H1 (cell line): ENCODE data around the gene BBLN. TPM values are rescaled to one million over a fixed set of nuclear protein-coding genes. Genes with fewer than 3 reads are reported as not detected.

Experiments
- CTCF ChIA-PET: fragments of 300-600 bp; sonication (Branson Sonifier 250); formaldehyde crosslinking; loops from one replicate; lab custom pipeline; 2021; ENCODE audit not compliant: partially characterized antibody; lab: Charles Lee
- POLR2A ChIA-PET: fragments of 300-600 bp; sonication (Branson Sonifier 250); formaldehyde crosslinking; loops from one replicate; lab custom pipeline; 2021; ENCODE audit warnings: inconsistent platforms; ENCODE audit not compliant: partially characterized antibody; lab: Charles Lee
- DNase-seq, 2 experiments: peaks; one replicate each; pipeline versions ENCODE4 v3.0.0 to v3.0.0-alpha.2; 2010 to 2022; ENCODE audit warnings: low spot score in 2 of 2, low read depth in 1 of 2, mixed read lengths in 1 of 2
- FAIRE-seq: peaks from 2 replicates; lab custom pipeline; 2011; peaks lifted over from hg19 to GRCh38; lab: Jason Lieb, UNC
- H2AFZ ChIP-seq: 2 replicates; pipeline ENCODE4 v1.8.1; 2012; ENCODE audit warnings: low read length, inconsistent platforms
- H2AK5ac ChIP-seq: 2 replicates; pipeline ENCODE4 v1.6.1; 2013; ENCODE audit warnings: low read depth, low read length
- H2BK120ac ChIP-seq: replicated peaks from 2 replicates; pipeline ENCODE3; 2013; ENCODE audit warnings: low read depth, low read length, inconsistent platforms
- H2BK12ac ChIP-seq: 2 replicates; pipeline ENCODE4 v1.6.1; 2013; ENCODE audit warnings: low read depth, low read length
- H2BK15ac ChIP-seq: 2 replicates; pipeline ENCODE4 v1.6.1; 2013; ENCODE audit warnings: low read length
- H2BK20ac ChIP-seq: 2 replicates; pipeline ENCODE4 v1.6.1; 2013; ENCODE audit warnings: low read length
- H2BK5ac ChIP-seq: 2 replicates; pipeline ENCODE4 v1.6.1; 2013; ENCODE audit warnings: low read depth, low read length
- H3K14ac ChIP-seq: 2 replicates; pipeline ENCODE4 v1.6.1; 2013; ENCODE audit warnings: inconsistent platforms; ENCODE audit not compliant: insufficient read length
- H3K18ac ChIP-seq: 2 replicates; pipeline ENCODE4 v1.6.1; 2013; ENCODE audit warnings: low read length; ENCODE audit errors: extremely low read depth
- H3K23ac ChIP-seq: 2 replicates; pipeline ENCODE4 v1.6.1; 2013; ENCODE audit warnings: inconsistent platforms; ENCODE audit not compliant: insufficient read length
- H3K23me2 ChIP-seq: 2 replicates; pipeline ENCODE4 v1.6.1; 2013; ENCODE audit warnings: low read depth, low read length
- H3K27ac ChIP-seq: 2 replicates; pipeline ENCODE4 v1.6.1; 2011; ENCODE audit warnings: low read depth, low read length, inconsistent platforms
- H3K27me3 ChIP-seq, 4 experiments: replicated peaks in 1 of 4; 1 replicate in 1 of 4; 2 replicates in 3 of 4; pipeline versions ENCODE4 v1.6.1 to v1.8.1; 2011 to 2013; ENCODE audit warnings: low read length in 3 of 4, mild to moderate bottlenecking in 3 of 4, inconsistent platforms in 2 of 4, mixed read lengths in 2 of 4, moderate library complexity in 1 of 4; ENCODE audit not compliant: control insufficient read depth in 3 of 4, insufficient read depth in 3 of 4; ENCODE audit errors: extremely low read depth in 1 of 4
- H3K36me3 ChIP-seq, 4 experiments: 2 replicates each; pipeline versions ENCODE4 v1.6.1 to v1.8.1; 2011 to 2013; ENCODE audit warnings: mild to moderate bottlenecking in 4 of 4, low read length in 3 of 4, moderate library complexity in 2 of 4, control low read depth in 1 of 4, inconsistent platforms in 1 of 4; ENCODE audit not compliant: insufficient read depth in 4 of 4, control insufficient read depth in 2 of 4
- H3K4ac ChIP-seq: replicated peaks from 2 replicates; pipeline ENCODE3; 2013; ENCODE audit warnings: low read length, low read depth, mixed read lengths, inconsistent platforms; ENCODE audit not compliant: insufficient read length
- H3K4me1 ChIP-seq, 4 experiments: replicated peaks in 1 of 4; 1 replicate in 1 of 4; 2 replicates in 3 of 4; pipeline versions ENCODE4 v1.6.1 to v1.8.1; 2011 to 2013; ENCODE audit warnings: low read length in 3 of 4, inconsistent platforms in 2 of 4, mixed read lengths in 1 of 4; ENCODE audit not compliant: insufficient read depth in 4 of 4, control insufficient read depth in 3 of 4
- H3K4me2 ChIP-seq, 2 experiments: 2 replicates each; pipeline versions ENCODE4 v1.6.1 to v1.8.1; 2011 to 2013; ENCODE audit warnings: low read depth in 2 of 2, low read length in 2 of 2, control low read depth in 1 of 2, inconsistent platforms in 1 of 2, mild to moderate bottlenecking in 1 of 2; ENCODE audit not compliant: insufficient read depth in 1 of 2
- H3K4me3 ChIP-seq, 4 experiments: fragments of 200-600, 300-600 bp in 1 of 4; sonication (generic), shearing (Covaris generic), sonication (Bioruptor Twin) in 1 of 4; 2 replicates each; pipeline versions ENCODE4 v1.5.1 to v1.8.1; 2011 to 2016; ENCODE audit warnings: low read length in 4 of 4, low read depth in 3 of 4, control low read depth in 2 of 4, inconsistent platforms in 2 of 4, mild to moderate bottlenecking in 2 of 4, mixed read lengths in 1 of 4, moderate library complexity in 1 of 4; ENCODE audit not compliant: insufficient read depth in 2 of 4; ENCODE audit errors: extremely low read depth in 1 of 4
- H3K56ac ChIP-seq: replicated peaks from 2 replicates; pipeline ENCODE3; 2013; ENCODE audit warnings: low read depth, mild to moderate bottlenecking, mixed read lengths, low read length, inconsistent platforms; ENCODE audit not compliant: insufficient read length
- H3K79me1 ChIP-seq: 2 replicates; pipeline ENCODE4 v1.6.1; 2013; ENCODE audit warnings: low read depth, low read length, control low read depth
- H3K79me2 ChIP-seq, 2 experiments: 2 replicates each; pipeline versions ENCODE4 v1.6.1 to v1.8.1; 2012 to 2013; ENCODE audit warnings: low read length in 2 of 2, mild to moderate bottlenecking in 2 of 2, inconsistent platforms in 1 of 2; ENCODE audit not compliant: insufficient read depth in 2 of 2, control insufficient read depth in 1 of 2
- H3K9ac ChIP-seq, 4 experiments: replicated peaks in 1 of 4; 1 replicate in 1 of 4; 2 replicates in 3 of 4; pipeline versions ENCODE4 v1.6.1 to v1.8.1; 2011 to 2013; ENCODE audit warnings: low read depth in 3 of 4, low read length in 3 of 4, control low read depth in 2 of 4, mild to moderate bottlenecking in 2 of 4, moderate library complexity in 2 of 4, inconsistent platforms in 1 of 4; ENCODE audit errors: extremely low read depth in 1 of 4
- H3K9me3 ChIP-seq, 2 experiments: 2 replicates each; pipeline versions ENCODE4 v1.6.1 to v1.8.1; 2012 to 2013; ENCODE audit warnings: mild to moderate bottlenecking in 2 of 2, moderate library complexity in 2 of 2, control low read depth in 1 of 2, inconsistent platforms in 1 of 2, low read depth in 1 of 2, low read length in 1 of 2, mixed read lengths in 1 of 2; ENCODE audit not compliant: insufficient read depth in 2 of 2
- H4K20me1 ChIP-seq, 2 experiments: replicated peaks in 1 of 2; 2 replicates each; pipeline versions ENCODE3 to v1.8.1; 2011 to 2013; ENCODE audit warnings: inconsistent platforms in 2 of 2, low read length in 2 of 2, mild to moderate bottlenecking in 1 of 2; ENCODE audit not compliant: insufficient read depth in 2 of 2, control insufficient read depth in 1 of 2
- H4K5ac ChIP-seq: 2 replicates; pipeline ENCODE4 v1.6.1; 2013; ENCODE audit warnings: low read length, low read depth, mixed read lengths, inconsistent platforms; ENCODE audit not compliant: insufficient read length
- H4K8ac ChIP-seq: 2 replicates; pipeline ENCODE4 v1.8.0; 2013; ENCODE audit warnings: mild to moderate bottlenecking, moderate library complexity, low read length, inconsistent platforms; ENCODE audit not compliant: insufficient read depth; ENCODE audit errors: extremely low read depth
- H4K91ac ChIP-seq: replicated peaks from 2 replicates; pipeline ENCODE3; 2013; ENCODE audit warnings: low read length, mixed read lengths, inconsistent platforms; ENCODE audit not compliant: insufficient read length
- SP4 ChIP-seq: IDR thresholded peaks from 2 replicates; pipeline ENCODE4 v1.6.1; 2012; ENCODE audit warnings: low read length, inconsistent platforms
- WGBS, 2 experiments: shearing (Covaris generic) in 1 of 2; methylation state at CpG; one replicate each; pipeline versions ENCODE4 v1.1.6 to v1.1.7; 2013 to 2015; ENCODE audit warnings: low lambda C conversion rate in 2 of 2, mixed read lengths in 2 of 2, inconsistent platforms in 1 of 2, low coverage in 1 of 2, missing lambda C conversion rate in 1 of 2; ENCODE audit not compliant: insufficient replicate concordance in 2 of 2, insufficient coverage in 1 of 2, insufficient read length in 1 of 2; ENCODE audit errors: extremely low coverage in 1 of 2, missing lambda C conversion rate in 1 of 2; 5-methylcytosine and 5-hydroxymethylcytosine counted together
- polyA plus RNA-seq, 7 experiments: library from polyadenylated mRNA; depleted of rRNA in 3 of 7; stranded (reverse) in 5 of 7; unstranded in 2 of 7; fragments of >200 nt in 5 of 7; fragments of 200-250 nt in 2 of 7; gene quantifications; 1 replicate in 5 of 7; 2 replicates in 1 of 7; 4 replicates in 1 of 7; pipeline versions ENCODE4 v1.2.1 to v1.2.3, GENCODE V29; 2011 to 2013; ENCODE audit warnings: missing spikeins in 2 of 7, mixed read lengths in 2 of 7
- total RNA-seq: library from RNA; stranded (reverse); fragmentation: NEBNext Ultra II Directional; extraction: Animal tissue kit (Norgen Biotek cat#: 25700); gene quantifications from 2 replicates; pipeline ENCODE4 v1.2.1, GENCODE V29; 2021

Gene BBLN
- total and polyA plus RNA-seq, 2 of the 8 experiments (the other 6 are each of a cell fraction or from before 2014, with no cell fraction given): 63.1 to 164 TPM

- CTCF ChIA-PET: interaction anchor here (0.5 to 9.1 kb wide), 11 partner anchors 11 to 350 kb away, joined by 3 to 114 read pairs (median 5); no protein-coding TSS in a partner anchor
- H2BK120ac ChIP-seq: no peak overlapping the region
Measured at GRCh38 chr9:128114326-128115186, 45.5 kb upstream of the BBLN start.

More at GRCh38 chr9:128114326-128115186, 45.5 kb upstream of the BBLN start:
- Histone ChIP-seq H3K18ac (no peak overlapping the region), H3K79me2 (no peaks in the 10 kb centered on the region), H3K23me2 (no peaks in the 10 kb centered on the region), H3K4me1 (peaks cover 0 to 4% (median under 1%) of the 10 kb centered on the region in 4 experiments; a peak in 3 of 7 replicates), H3K56ac (no peak overlapping the region), H3K4me3 (no peak overlapping the region), H2AFZ (no peak overlapping the region), H3K27ac (no peak overlapping the region), H2BK20ac (no peak overlapping the region), H4K91ac (no peak overlapping the region), H3K9ac (no peak overlapping the region), H3K9me3 (no peaks in the 10 kb centered on the region), H3K27me3 (no peaks in the 10 kb centered on the region), H3K4ac (no peak overlapping the region), H3K4me2 (no peak overlapping the region), H4K5ac (no peak overlapping the region), H2BK12ac (no peak overlapping the region), H4K20me1 (peaks cover 0 to 10% of the 10 kb centered on the region in 2 experiments), H3K14ac (no peak overlapping the region), H2BK15ac (no peak overlapping the region), H2AK5ac (no peak overlapping the region), H2BK5ac (no peak overlapping the region), H3K23ac (no peak overlapping the region), H3K36me3 (peaks cover 0 to 3% (median 0%) of the 10 kb centered on the region in 4 experiments; a peak in 3 of 8 replicates), H4K8ac (peak overlapping the region; percentile 42; the same call in 1 of the 2 replicates), H3K79me1 (no peaks in the 10 kb centered on the region)
- TF ChIP-seq SP4: no peak
- WGBS, 2 experiments: 90% methylated on average over 28 of the region's 29 CpGs; no CpG with 5 or more reads in 1 of the 2 experiments
- FAIRE-seq: no peak
- no peak for DNase-seq
- POLR2A ChIA-PET: interaction anchor here (0.6 to 5.9 kb wide), 4 partner anchors 11 to 222 kb away, joined by 3 to 119 read pairs (median 8); partner anchors contain the start of gene PTGES2
